Liver (tissue), 9 donors: ENCODE results near the gene MAPKAP1. TPM values are rescaled to one million over a fixed set of nuclear protein-coding genes. Genes with fewer than 3 reads are reported as not detected.

ENCODE experiments used
- DNase-seq: peaks from one replicate; pipeline ENCODE4 v3.0.0-alpha.2; 2017; ENCODE audit warnings: low spot score
- H3K27ac ChIP-seq, 2 donors: one replicate each; pipeline ENCODE4 v1.7.0; 2013; ENCODE audit warnings: inconsistent platforms in 2 of 2, low read length in 2 of 2, control low read depth in 1 of 2, low read depth in 1 of 2, mild to moderate bottlenecking in 1 of 2
- H3K27me3 ChIP-seq, 4 donors: one replicate each; pipeline versions ENCODE4 v1.6.1 to v1.7.0; 2013; ENCODE audit warnings: low read length in 3 of 4, inconsistent platforms in 1 of 4, mild to moderate bottlenecking in 1 of 4, moderate library complexity in 1 of 4; ENCODE audit not compliant: control insufficient read depth in 4 of 4, insufficient read depth in 4 of 4
- H3K36me3 ChIP-seq, 4 donors: one replicate each; pipeline versions ENCODE4 v1.6.1 to v1.7.0; 2013; ENCODE audit warnings: low read length in 3 of 4, mild to moderate bottlenecking in 3 of 4, low read depth in 1 of 4, moderate library complexity in 1 of 4; ENCODE audit not compliant: control insufficient read depth in 4 of 4, insufficient read depth in 3 of 4
- H3K4me1 ChIP-seq, 4 donors: one replicate each; pipeline versions ENCODE4 v1.6.1 to v1.7.0; 2013; ENCODE audit warnings: low read length in 3 of 4, mild to moderate bottlenecking in 3 of 4, moderate library complexity in 1 of 4; ENCODE audit not compliant: control insufficient read depth in 4 of 4, insufficient read depth in 4 of 4
- H3K4me3 ChIP-seq, 3 donors: one replicate each; pipeline versions ENCODE4 v1.6.1 to v1.7.0; 2013; ENCODE audit warnings: low read length in 3 of 3, control low read depth in 1 of 3, low read depth in 1 of 3, mild to moderate bottlenecking in 1 of 3
- H3K9ac ChIP-seq, 2 donors: one replicate each; pipeline ENCODE4 v1.7.0; 2013; ENCODE audit warnings: low read length in 2 of 2, mild to moderate bottlenecking in 2 of 2, moderate library complexity in 2 of 2, control low read depth in 1 of 2, low read depth in 1 of 2
- H3K9me3 ChIP-seq, 4 donors: one replicate each; pipeline versions ENCODE4 v1.6.1 to v1.7.0; 2013; ENCODE audit warnings: low read length in 3 of 4; ENCODE audit not compliant: control insufficient read depth in 4 of 4
- ATF3 ChIP-seq: IDR thresholded peaks from 2 replicates; pipeline ENCODE4 v1.6.1; 2016; ENCODE audit warnings: antibody characterized with exemption
- EGR1 ChIP-seq, 2 donors: IDR thresholded peaks; 2 replicates each; pipeline ENCODE4 v1.6.1; 2016 to 2018; ENCODE audit warnings: antibody characterized with exemption in 2 of 2, low read depth in 2 of 2
- FOXA1 ChIP-seq: IDR thresholded peaks from 2 replicates; pipeline ENCODE4 v1.6.1; 2016; ENCODE audit warnings: antibody characterized with exemption
- FOXA2 ChIP-seq: IDR thresholded peaks from 2 replicates; pipeline ENCODE4 v1.6.1; 2016; ENCODE audit warnings: antibody characterized with exemption
- GABPA ChIP-seq, 2 donors: IDR thresholded peaks in 1 of 2; conservative IDR thresholded peaks in 1 of 2; 2 replicates each; pipeline ENCODE4 v1.6.1; 2016; ENCODE audit warnings: antibody characterized with exemption in 2 of 2, mild to moderate bottlenecking in 1 of 2, moderate library complexity in 1 of 2
- HNF4A ChIP-seq, 2 donors: conservative IDR thresholded peaks; 2 replicates each; pipeline ENCODE4 v1.6.1; 2016; ENCODE audit warnings: antibody characterized with exemption in 2 of 2, mild to moderate bottlenecking in 2 of 2
- HNF4G ChIP-seq: IDR thresholded peaks from 2 replicates; pipeline ENCODE4 v1.6.1; 2016; ENCODE audit warnings: antibody characterized with exemption
- JUND ChIP-seq, 2 donors: IDR thresholded peaks; 2 replicates each; pipeline ENCODE4 v1.6.1; 2016; ENCODE audit warnings: antibody characterized with exemption in 2 of 2
- MAX ChIP-seq: IDR thresholded peaks from 2 replicates; pipeline ENCODE4 v1.6.1; 2016; ENCODE audit warnings: antibody characterized with exemption
- NR2F2 ChIP-seq: IDR thresholded peaks from 2 replicates; pipeline ENCODE4 v1.6.1; 2016; ENCODE audit warnings: antibody characterized with exemption
- RAD21 ChIP-seq, 2 donors: IDR thresholded peaks; 2 replicates each; pipeline ENCODE4 v1.6.1; 2016; ENCODE audit warnings: antibody characterized with exemption in 2 of 2, mild to moderate bottlenecking in 2 of 2
- RXRA ChIP-seq, 2 donors: IDR thresholded peaks; 2 replicates each; pipeline ENCODE4 v1.6.1; 2017 to 2018; ENCODE audit warnings: antibody characterized with exemption in 2 of 2, mild to moderate bottlenecking in 1 of 2
- SP1 ChIP-seq: IDR thresholded peaks from 2 replicates; pipeline ENCODE4 v1.6.1; 2018; ENCODE audit warnings: antibody characterized with exemption, mild to moderate bottlenecking
- TAF1 ChIP-seq: conservative IDR thresholded peaks from 2 replicates; pipeline ENCODE4 v1.6.1; 2016; ENCODE audit warnings: antibody characterized with exemption, mild to moderate bottlenecking
- YY1 ChIP-seq: IDR thresholded peaks from 2 replicates; pipeline ENCODE4 v1.6.1; 2016; ENCODE audit warnings: antibody characterized with exemption, mild to moderate bottlenecking
- WGBS: extraction: QIAGEN DNeasy Blood & Tissue Kit; methylation state at CpG from one replicate; pipeline ENCODE4 v1.1.7; 2013; 5-methylcytosine and 5-hydroxymethylcytosine counted together
- polyA plus RNA-seq, 2 donors: library from polyadenylated mRNA; stranded (reverse) in 1 of 2; unstranded in 1 of 2; fragments of 200-250 nt in 1 of 2; fragments of >200 nt in 1 of 2; fragmentation: Nextera tagmentation in 1 of 2; extraction: Ambion mirVana in 1 of 2; gene quantifications; one replicate each; pipeline versions ENCODE4 v1.2.1 to v1.2.3, GENCODE V29; 2013 to 2015
- total RNA-seq, 2 donors: library from RNA; depleted of rRNA; stranded (reverse); fragments of >200 nt; gene quantifications; one replicate each; pipeline ENCODE4 v1.2.3, GENCODE V29; 2014
- TF ChIP-seq, protein P1 (sequence below): IDR thresholded peaks from 2 replicates; pipeline ENCODE4 v1.6.1; 2016; ENCODE audit warnings: antibody characterized with exemption, mild to moderate bottlenecking
- TF ChIP-seq, protein P2 (sequence below): IDR thresholded peaks from 2 replicates; pipeline ENCODE4 v1.6.1; 2016; ENCODE audit warnings: antibody characterized with exemption
- TF ChIP-seq, protein P3 (sequence below): fragments of 150-350 bp; IDR thresholded peaks from 2 replicates; pipeline ENCODE4 v1.5.1; 2017; ENCODE audit warnings: improper control_type of control experiment, low read depth, low read length; ENCODE audit not compliant: missing input control
- donor health status: healthy.
- donor health status: healthy.
- donor health status: healthy.
- donor health status: healthy.
- donor health status: healthy.

The MAPKAP1 gene
- total and polyA plus RNA-seq, 4 donors: 23.6 to 55.9 (median 32.7) TPM

DNA sequence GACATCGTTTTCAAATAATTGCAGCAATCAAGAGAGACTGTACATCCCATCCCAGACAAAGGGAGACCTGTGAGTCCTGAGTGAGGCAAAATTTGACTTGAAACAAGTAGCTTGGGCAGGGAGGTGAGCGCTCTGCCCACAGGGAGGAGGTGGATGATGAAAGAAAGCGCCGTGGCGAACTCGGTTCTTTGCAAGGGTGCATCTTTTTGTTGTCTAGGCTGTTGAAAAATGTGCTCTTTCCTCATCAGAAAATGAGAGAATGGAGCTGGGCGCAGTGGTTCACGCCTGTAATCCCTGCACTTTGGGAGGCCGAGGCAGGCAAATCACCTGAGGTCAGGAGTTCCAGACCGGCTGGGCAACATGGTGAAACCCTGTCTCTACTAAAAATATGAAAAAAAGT, 294.8 kb downstream of the MAPKAP1 start (continued):
- TF ChIP-seq GABPA (IDR thresholded peaks at IDR 0.05 in 1 of 2, conservative IDR thresholded peaks at IDR 0.05 in 1 of 2) (no peak), FOXA1 (no peak)

DNA sequence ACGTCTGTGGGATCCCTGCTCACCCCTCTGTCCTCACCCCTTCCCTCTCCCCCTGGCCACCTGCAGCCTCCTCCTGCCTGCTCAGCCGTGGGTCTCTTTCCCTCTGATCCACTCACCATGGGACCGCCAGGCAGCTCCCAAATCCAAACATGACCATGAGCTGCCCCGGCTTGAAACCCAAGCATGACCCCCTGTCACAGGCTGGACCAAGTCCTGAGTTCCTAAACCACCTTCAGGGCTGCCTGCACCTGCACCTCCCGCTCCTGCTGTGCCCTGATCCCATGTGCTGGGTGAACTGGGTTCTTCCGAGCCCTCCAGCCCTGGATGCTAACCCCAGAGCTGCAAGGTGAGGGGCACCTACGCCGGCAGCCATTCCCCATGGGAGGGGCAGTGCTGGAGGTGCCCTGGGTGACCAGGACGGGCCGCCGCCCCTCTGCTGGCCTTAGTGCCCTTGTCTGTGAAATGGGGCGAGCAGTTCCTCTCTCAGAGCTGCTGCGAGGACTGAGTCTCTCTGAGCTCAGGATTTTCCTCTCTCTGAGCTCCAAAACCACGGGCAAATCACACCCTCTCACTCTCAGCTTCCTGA, 295.7 kb downstream of the MAPKAP1 start:
- Histone ChIP-seq H3K27me3 (no peaks in the 10 kb centered on the region), H3K4me3 (no peak overlapping the region), H3K27ac (no peak overlapping the region), H3K9ac (no peak overlapping the region), H3K36me3 (no peaks in the 10 kb centered on the region), H3K4me1 (peaks cover 2 to 10% (median 6%) of the 10 kb centered on the region in 4 donors), H3K9me3 (no peaks in the 10 kb centered on the region)
- TF ChIP-seq TAF1 (no peak), ATF3 (no peak), GABPA (IDR thresholded peaks at IDR 0.05 in 1 of 2, conservative IDR thresholded peaks at IDR 0.05 in 1 of 2) (no peak), FOXA1 (no peak), SP1 (no peak), YY1 (no peak), MAX (no peak), RXRA (IDR thresholded peaks at IDR 0.05) (no peak), RAD21 (IDR thresholded peaks at IDR 0.05) (no peak), EGR1 (IDR thresholded peaks at IDR 0.05; ENCODE audit: low read depth in 2 of 2) (no peak), JUND (IDR thresholded peaks at IDR 0.05) (no peak), HNF4A (conservative IDR thresholded peaks at IDR 0.05) (no peak), NR2F2 (no peak), HNF4G (no peak), FOXA2 (no peak)
- TF ChIP-seq, protein P1, sequence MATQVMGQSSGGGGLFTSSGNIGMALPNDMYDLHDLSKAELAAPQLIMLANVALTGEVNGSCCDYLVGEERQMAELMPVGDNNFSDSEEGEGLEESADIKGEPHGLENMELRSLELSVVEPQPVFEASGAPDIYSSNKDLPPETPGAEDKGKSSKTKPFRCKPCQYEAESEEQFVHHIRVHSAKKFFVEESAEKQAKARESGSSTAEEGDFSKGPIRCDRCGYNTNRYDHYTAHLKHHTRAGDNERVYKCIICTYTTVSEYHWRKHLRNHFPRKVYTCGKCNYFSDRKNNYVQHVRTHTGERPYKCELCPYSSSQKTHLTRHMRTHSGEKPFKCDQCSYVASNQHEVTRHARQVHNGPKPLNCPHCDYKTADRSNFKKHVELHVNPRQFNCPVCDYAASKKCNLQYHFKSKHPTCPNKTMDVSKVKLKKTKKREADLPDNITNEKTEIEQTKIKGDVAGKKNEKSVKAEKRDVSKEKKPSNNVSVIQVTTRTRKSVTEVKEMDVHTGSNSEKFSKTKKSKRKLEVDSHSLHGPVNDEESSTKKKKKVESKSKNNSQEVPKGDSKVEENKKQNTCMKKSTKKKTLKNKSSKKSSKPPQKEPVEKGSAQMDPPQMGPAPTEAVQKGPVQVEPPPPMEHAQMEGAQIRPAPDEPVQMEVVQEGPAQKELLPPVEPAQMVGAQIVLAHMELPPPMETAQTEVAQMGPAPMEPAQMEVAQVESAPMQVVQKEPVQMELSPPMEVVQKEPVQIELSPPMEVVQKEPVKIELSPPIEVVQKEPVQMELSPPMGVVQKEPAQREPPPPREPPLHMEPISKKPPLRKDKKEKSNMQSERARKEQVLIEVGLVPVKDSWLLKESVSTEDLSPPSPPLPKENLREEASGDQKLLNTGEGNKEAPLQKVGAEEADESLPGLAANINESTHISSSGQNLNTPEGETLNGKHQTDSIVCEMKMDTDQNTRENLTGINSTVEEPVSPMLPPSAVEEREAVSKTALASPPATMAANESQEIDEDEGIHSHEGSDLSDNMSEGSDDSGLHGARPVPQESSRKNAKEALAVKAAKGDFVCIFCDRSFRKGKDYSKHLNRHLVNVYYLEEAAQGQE: no peak
- TF ChIP-seq, protein P2, sequence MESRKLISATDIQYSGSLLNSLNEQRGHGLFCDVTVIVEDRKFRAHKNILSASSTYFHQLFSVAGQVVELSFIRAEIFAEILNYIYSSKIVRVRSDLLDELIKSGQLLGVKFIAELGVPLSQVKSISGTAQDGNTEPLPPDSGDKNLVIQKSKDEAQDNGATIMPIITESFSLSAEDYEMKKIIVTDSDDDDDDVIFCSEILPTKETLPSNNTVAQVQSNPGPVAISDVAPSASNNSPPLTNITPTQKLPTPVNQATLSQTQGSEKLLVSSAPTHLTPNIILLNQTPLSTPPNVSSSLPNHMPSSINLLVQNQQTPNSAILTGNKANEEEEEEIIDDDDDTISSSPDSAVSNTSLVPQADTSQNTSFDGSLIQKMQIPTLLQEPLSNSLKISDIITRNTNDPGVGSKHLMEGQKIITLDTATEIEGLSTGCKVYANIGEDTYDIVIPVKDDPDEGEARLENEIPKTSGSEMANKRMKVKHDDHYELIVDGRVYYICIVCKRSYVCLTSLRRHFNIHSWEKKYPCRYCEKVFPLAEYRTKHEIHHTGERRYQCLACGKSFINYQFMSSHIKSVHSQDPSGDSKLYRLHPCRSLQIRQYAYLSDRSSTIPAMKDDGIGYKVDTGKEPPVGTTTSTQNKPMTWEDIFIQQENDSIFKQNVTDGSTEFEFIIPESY: no peak
- TF ChIP-seq, protein P3, sequence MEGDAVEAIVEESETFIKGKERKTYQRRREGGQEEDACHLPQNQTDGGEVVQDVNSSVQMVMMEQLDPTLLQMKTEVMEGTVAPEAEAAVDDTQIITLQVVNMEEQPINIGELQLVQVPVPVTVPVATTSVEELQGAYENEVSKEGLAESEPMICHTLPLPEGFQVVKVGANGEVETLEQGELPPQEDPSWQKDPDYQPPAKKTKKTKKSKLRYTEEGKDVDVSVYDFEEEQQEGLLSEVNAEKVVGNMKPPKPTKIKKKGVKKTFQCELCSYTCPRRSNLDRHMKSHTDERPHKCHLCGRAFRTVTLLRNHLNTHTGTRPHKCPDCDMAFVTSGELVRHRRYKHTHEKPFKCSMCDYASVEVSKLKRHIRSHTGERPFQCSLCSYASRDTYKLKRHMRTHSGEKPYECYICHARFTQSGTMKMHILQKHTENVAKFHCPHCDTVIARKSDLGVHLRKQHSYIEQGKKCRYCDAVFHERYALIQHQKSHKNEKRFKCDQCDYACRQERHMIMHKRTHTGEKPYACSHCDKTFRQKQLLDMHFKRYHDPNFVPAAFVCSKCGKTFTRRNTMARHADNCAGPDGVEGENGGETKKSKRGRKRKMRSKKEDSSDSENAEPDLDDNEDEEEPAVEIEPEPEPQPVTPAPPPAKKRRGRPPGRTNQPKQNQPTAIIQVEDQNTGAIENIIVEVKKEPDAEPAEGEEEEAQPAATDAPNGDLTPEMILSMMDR: no peak
- WGBS: 78% methylated on average over 14 of the region's 14 CpGs
- no peak for DNase-seq
